Activated CD4-positive, alpha-beta T cell treated with anti-CD3 and anti-CD28 coated beads, Interleukin-2, amount 10 ng/mL, durations not matched to agents 7 days and 5 days (primary cell): Measurements from ENCODE around the gene CFLAR. TPM values are rescaled to one million over a fixed set of nuclear protein-coding genes. Genes with fewer than 3 reads are reported as not detected.

Experiments used
- CTCF ChIA-PET: fragments of 350-600 bp; sonication (Branson Sonifier 250); formaldehyde crosslinking; loops from one replicate; lab custom pipeline; 2021; ENCODE audit warnings: antibody characterized with exemption; lab: Charles Lee
- POLR2A ChIA-PET: fragments of 350-600 bp; sonication (Branson Sonifier 250); formaldehyde crosslinking; loops from one replicate; lab custom pipeline; 2021; ENCODE audit warnings: antibody characterized with exemption; lab: Charles Lee
- DNase-seq: peaks from one replicate; pipeline ENCODE4 v3.0.0-alpha.2; 2020
- H3K27ac Mint-ChIP-seq: one replicate; pipeline ENCODE4 v1.8.0; 2021; ENCODE audit warnings: mild to moderate bottlenecking, moderate library complexity, mixed read lengths
- H3K27me3 Mint-ChIP-seq: one replicate; pipeline ENCODE4 v1.8.0; 2021; ENCODE audit warnings: mixed read lengths
- H3K36me3 Mint-ChIP-seq: one replicate; pipeline ENCODE4 v1.8.0; 2021; ENCODE audit warnings: low read depth, mixed read lengths
- H3K4me1 Mint-ChIP-seq: one replicate; pipeline ENCODE4 v1.8.0; 2021; ENCODE audit warnings: mixed read lengths
- H3K4me3 Mint-ChIP-seq: one replicate; pipeline ENCODE4 v1.8.0; 2021; ENCODE audit warnings: mild to moderate bottlenecking, moderate library complexity, mixed read lengths
- H3K9me3 Mint-ChIP-seq: one replicate; pipeline ENCODE4 v1.8.0; 2021; ENCODE audit warnings: mixed read lengths
- total RNA-seq, 2 experiments: library from RNA; stranded (reverse); gene quantifications; one replicate each; pipeline ENCODE4 v1.2.3, GENCODE V29; 2021

CFLAR gene
- total RNA-seq, 2 experiments from 2014 or later = 98.4 to 106 TPM

DNA sequence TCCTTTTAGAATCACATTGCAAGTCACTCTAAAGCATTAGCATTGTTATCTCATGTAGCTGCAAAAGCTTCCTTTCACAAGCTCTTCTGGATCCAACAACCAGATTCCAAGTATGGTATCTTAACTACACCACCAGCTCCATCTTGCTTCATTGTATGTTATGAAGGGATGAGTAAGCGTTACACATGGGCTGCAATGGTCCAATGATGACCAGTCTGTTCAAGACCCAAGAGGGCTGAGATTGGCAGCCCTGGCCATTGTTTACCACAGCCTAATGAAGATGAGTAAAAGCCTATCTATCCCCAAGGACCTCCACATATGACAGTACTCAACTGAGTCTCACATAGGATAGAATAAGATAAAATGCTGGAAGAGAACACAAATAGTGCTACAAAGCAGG, 6.3 kb downstream of the CFLAR start:
- no peaks in the 10 kb centered on the region for H3K9me3 Mint-ChIP-seq
- ChIA-PET POLR2A (interaction anchor here (0.5 kb wide), 1 partner anchor 73 kb away, joined by 5 read pairs; no protein-coding TSS in a partner anchor), CTCF (interaction anchor here (0.7 to 3.1 kb wide), 6 partner anchors 11 to 221 kb away, joined by 3 to 17 read pairs (median 4); partner anchors contain the start of gene ORC2)
- no peak for DNase-seq
- H3K27me3 Mint-ChIP-seq = no peaks in the 10 kb centered on the region
- H3K4me3 Mint-ChIP-seq = peak overlapping the region; percentile 91
- H3K27ac Mint-ChIP-seq = peak overlapping the region; percentile 83
- peaks cover 75% of the 10 kb centered on the region for H3K4me1 Mint-ChIP-seq
- peaks cover 63% of the 10 kb centered on the region for H3K36me3 Mint-ChIP-seq

DNA sequence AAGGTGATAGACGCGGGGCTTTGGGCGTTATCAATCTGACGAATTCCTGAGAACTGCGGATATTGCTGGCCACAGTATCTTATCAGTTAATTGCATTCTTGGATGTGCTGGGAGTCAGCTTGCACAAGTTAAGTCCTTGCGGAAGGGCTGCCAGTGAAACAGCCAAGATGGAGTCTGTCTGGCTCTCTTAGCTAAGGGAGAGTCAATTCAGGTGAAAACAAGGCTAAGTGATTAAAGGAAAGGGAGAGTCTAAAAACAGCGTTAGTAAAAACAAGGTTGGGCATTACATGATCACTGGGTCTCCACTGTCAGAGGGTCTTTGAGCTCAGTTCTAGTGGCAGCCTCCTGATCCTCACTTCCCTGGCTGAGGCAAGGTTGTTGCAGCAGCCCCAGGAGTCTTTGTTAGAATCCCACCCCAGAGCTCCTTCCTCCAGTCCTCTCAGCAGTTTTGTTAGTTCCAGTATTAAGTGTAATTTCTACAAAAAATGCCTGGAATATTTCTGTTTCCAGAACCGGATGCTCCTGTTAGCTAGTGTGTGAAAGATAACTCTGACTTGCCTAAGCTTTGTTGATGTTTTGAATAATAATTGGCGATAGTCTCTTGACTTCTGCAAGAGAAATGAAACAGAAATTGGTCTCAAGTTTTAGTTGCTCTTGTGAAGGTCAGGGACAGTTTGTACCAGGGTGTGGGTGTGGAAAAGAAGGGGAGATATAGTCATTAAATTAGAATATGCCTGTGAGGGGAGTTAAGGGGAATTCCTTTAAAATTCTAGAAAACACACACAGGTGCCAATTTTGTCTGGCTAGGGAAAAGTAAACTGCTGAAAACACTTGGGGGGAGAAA, 10.6 kb downstream of the CFLAR start:
- ChIA-PET POLR2A (interaction anchor here (0.6 to 0.9 kb wide), 4 partner anchors 107 to 279 kb away, joined by 3 to 6 read pairs (median 3); no protein-coding TSS in a partner anchor), CTCF (interaction anchor here (0.5 to 1.7 kb wide), 8 partner anchors 9 to 223 kb away, joined by 3 to 16 read pairs (median 4); partner anchors contain the start of gene ORC2)
- DNase-seq = no peak
- Mint-ChIP-seq H3K4me1 (peaks cover 91% of the 10 kb centered on the region), H3K27me3 (no peaks in the 10 kb centered on the region), H3K27ac (peak overlapping the region; percentile 96), H3K4me3 (peak overlapping the region; percentile 91), H3K36me3 (peaks cover 60% of the 10 kb centered on the region), H3K9me3 (no peaks in the 10 kb centered on the region)

DNA sequence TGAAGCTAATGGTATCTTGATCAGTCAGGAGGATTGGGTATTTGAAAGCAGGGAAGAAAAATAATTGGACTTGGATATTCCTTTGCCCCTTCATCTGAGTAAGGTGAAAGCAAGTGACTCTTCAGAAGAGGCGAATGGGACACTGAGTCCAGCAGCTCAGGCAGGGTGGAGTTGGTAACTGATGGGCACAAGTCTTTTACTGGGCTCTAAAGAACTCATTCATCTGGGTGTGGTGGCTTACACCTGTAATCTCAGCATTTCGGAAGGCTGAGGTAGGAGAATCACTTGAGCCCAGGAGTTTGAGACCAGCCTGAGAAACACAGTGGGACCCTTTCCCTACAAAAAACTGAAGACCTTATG, 11.2 kb downstream of the CFLAR start:
- no peaks in the 10 kb centered on the region for H3K27me3 Mint-ChIP-seq

DNA sequence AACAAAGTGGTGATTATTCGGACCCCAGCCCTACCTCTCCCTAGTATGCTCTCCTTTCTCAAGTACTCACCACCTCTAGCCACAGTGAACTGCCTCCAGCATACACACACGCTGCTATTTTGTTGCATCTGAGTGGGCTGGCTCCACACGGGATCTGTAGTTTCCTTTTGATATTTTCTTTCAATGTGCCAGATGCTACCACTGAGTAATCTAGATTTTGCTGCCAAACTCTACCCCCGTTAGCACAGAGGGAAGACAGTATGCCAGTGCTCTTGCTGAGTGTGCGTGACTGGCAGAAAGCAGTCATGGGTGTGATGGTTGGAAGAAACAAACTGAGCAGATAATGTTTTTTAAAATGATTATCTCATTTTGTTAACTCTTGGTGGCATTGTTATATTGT, 11.6 kb downstream of the CFLAR start:
- Mint-ChIP-seq H3K36me3 (peaks cover 57% of the 10 kb centered on the region), H3K27me3 (no peaks in the 10 kb centered on the region), H3K9me3 (no peaks in the 10 kb centered on the region), H3K4me3 (peak overlapping the region; percentile 91), H3K27ac (peak overlapping the region; percentile 96), H3K4me1 (peaks cover 90% of the 10 kb centered on the region)
- POLR2A ChIA-PET = no interaction called here
- peak; percentile 45 for DNase-seq
- CTCF ChIA-PET = interaction anchor here (1.4 to 1.6 kb wide), 4 partner anchors 10 to 224 kb away, joined by 3 to 16 read pairs (median 5); no protein-coding TSS in a partner anchor

More for the DNA sequence above, 11.2 kb downstream of the CFLAR start:
- ChIA-PET CTCF (interaction anchor here (0.5 to 1.7 kb wide), 7 partner anchors 8 to 223 kb away, joined by 3 to 16 read pairs (median 4); partner anchors contain the start of gene ORC2), POLR2A (interaction anchor here (0.6 kb wide), 1 partner anchor 242 kb away, joined by 3 read pairs; no protein-coding TSS in a partner anchor)
- Mint-ChIP-seq H3K36me3 (peaks cover 58% of the 10 kb centered on the region), H3K27ac (peak overlapping the region; percentile 96), H3K9me3 (no peaks in the 10 kb centered on the region), H3K4me1 (peaks cover 91% of the 10 kb centered on the region), H3K4me3 (peak overlapping the region; percentile 91)
- no peak for DNase-seq

DNA sequence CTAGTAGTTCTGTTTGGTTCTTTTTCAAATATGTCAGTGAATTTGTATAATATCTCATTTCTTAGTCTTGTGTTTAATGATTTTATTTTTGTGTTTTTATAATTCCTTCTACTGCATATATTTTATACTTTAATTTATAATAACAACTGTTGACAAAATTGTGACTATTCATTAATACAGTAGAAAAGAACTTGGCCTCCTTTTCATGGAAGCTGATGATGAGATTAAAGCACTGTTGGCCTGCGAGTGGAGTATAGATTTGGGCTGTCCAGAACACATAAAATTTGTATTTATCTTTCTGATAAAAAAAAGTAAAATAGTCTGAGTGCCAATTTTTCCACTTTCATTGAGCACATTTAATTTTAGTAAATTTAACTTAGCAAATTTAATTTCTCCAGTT, 12.1 kb downstream of the CFLAR start:
- H3K9me3 Mint-ChIP-seq = no peaks in the 10 kb centered on the region
- peak overlapping the region; percentile 91 for H3K4me3 Mint-ChIP-seq
- peaks cover 57% of the 10 kb centered on the region for H3K36me3 Mint-ChIP-seq
- ChIA-PET CTCF (interaction anchor here (0.9 to 1.6 kb wide), 2 partner anchors 11 to 17 kb away, joined by 3 to 7 read pairs; no protein-coding TSS in a partner anchor), POLR2A (interaction anchor here (0.6 kb wide), 1 partner anchor 18 kb away, joined by 3 read pairs; no protein-coding TSS in a partner anchor)
- H3K4me1 Mint-ChIP-seq = peaks cover 90% of the 10 kb centered on the region
- no peaks in the 10 kb centered on the region for H3K27me3 Mint-ChIP-seq
- no peak for DNase-seq
- peak overlapping the region; percentile 96 for H3K27ac Mint-ChIP-seq

DNA sequence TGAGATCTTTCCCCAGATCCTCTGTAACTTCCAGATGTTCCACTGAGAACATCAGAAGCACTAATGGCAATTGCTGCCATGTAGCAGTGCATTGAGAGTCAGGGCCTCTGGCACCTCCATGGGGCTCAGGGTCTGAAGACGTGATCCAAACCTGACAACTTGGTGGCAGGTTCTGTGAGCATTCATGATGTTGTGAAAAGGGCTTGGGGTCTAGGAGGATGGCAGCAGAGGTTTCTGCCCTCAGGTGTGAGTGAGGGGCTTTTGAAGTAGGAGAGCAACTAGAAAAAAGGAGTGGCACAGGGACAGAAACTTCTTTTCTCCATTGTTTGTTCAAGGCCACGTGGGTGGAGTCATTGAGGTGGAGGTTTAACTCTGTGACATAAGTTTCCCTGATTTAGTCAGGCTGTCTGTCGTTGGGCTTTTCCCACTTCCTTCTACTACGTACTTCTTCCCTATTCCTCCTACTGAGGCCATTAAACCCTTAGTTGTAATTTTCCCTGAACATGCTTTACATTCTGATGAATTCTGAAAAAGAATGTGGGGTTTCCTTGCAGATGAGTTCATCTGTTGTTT, 13.1 kb downstream of the CFLAR start:
- CTCF ChIA-PET = interaction anchor here (0.8 to 1.6 kb wide), 6 partner anchors 11 to 240 kb away, joined by 3 to 7 read pairs (median 4); partner anchors contain the start of genes CFLAR, NIF3L1 and PPIL3
- POLR2A ChIA-PET = interaction anchor here (0.5 to 2.0 kb wide), 3 partner anchors 9 to 223 kb away, joined by 3 to 7 read pairs (median 4); no protein-coding TSS in a partner anchor
- H3K36me3 Mint-ChIP-seq = peaks cover 56% of the 10 kb centered on the region
- H3K4me1 Mint-ChIP-seq = peaks cover 84% of the 10 kb centered on the region
- DNase-seq = peak; percentile 43
- no peaks in the 10 kb centered on the region for H3K27me3 Mint-ChIP-seq
- H3K27ac Mint-ChIP-seq = peak overlapping the region; percentile 96
- no peaks in the 10 kb centered on the region for H3K9me3 Mint-ChIP-seq
- H3K4me3 Mint-ChIP-seq = peak overlapping the region; percentile 70

DNA sequence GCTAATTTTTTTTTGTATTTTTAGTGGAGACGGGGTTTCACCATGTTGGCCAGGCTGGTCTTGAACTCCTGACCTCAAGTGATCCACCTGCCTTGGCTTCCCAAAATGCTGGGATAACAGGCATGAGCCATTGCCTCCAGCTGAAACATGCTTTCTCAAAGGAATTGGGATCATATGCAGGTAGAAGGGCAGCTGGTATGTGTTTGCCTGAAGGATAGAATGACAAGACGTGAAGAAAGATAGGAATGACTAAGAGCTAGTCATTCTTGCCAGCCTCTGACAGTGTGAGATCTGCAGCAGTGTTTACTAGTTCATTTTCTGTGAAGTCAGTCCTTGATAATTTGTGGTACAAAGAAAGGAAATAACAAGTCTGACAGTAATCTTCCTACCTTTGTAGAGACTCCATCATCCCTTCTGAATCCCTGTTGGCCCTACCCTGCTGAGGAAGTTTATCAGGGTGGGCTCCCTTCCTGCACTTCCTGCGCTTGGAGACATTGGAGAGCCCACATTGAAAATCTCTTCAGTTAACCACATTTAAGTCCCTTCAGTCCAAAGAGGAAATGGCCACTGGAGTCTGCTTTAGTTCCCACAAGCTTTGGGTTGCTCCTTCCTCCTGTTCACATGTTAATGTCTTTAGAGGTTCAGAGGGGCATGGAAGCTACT, 14.7 kb downstream of the CFLAR start:
- peak overlapping the region; percentile 70 for H3K4me3 Mint-ChIP-seq
- H3K9me3 Mint-ChIP-seq = no peaks in the 10 kb centered on the region
- H3K4me1 Mint-ChIP-seq = peaks cover 76% of the 10 kb centered on the region
- POLR2A ChIA-PET = interaction anchor here (0.6 to 2.0 kb wide), 4 partner anchors 10 to 241 kb away, joined by 3 to 7 read pairs (median 6); partner anchors contain the start of gene CFLAR
- CTCF ChIA-PET = interaction anchor here (0.7 to 1.4 kb wide), 7 partner anchors 10 to 40 kb away, joined by 3 to 12 read pairs (median 3); no protein-coding TSS in a partner anchor
- H3K36me3 Mint-ChIP-seq = peaks cover 58% of the 10 kb centered on the region
- peak; percentile 50 for DNase-seq
- no peaks in the 10 kb centered on the region for H3K27me3 Mint-ChIP-seq
- H3K27ac Mint-ChIP-seq = peak overlapping the region; percentile 96

DNA sequence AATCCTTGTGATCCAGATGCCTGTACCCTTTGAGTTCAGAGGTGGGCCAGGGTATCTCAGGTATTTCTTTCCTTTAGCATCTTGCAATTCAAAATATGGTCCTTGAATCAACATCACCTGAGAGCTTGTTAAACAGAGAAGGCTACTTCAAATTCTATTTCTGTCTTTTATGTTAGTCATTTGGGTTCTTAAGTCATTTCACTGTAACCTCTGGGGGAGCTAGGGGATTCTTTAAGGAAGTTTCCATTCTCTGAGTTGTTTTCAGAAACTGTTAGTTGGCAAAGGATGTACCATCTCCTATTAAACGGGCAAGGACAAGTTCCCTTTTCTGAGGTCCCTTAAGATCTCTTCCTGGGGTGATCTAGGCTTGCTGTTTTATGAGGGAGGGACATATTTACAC, 16.6 kb downstream of the CFLAR start:
- Mint-ChIP-seq H3K27me3 (no peaks in the 10 kb centered on the region), H3K36me3 (peaks cover 67% of the 10 kb centered on the region), H3K27ac (peak overlapping the region; percentile 96), H3K9me3 (no peaks in the 10 kb centered on the region), H3K4me3 (peak overlapping the region; percentile 1), H3K4me1 (peaks cover 66% of the 10 kb centered on the region)
- no peak for DNase-seq
- POLR2A ChIA-PET = interaction anchor here (1.2 kb wide), 1 partner anchor 12 kb away, joined by 4 read pairs; no protein-coding TSS in a partner anchor
- CTCF ChIA-PET = interaction anchor here (0.7 to 1.9 kb wide), 9 partner anchors 10 to 232 kb away, joined by 3 to 6 read pairs (median 3); partner anchors contain the start of gene CFLAR

DNA sequence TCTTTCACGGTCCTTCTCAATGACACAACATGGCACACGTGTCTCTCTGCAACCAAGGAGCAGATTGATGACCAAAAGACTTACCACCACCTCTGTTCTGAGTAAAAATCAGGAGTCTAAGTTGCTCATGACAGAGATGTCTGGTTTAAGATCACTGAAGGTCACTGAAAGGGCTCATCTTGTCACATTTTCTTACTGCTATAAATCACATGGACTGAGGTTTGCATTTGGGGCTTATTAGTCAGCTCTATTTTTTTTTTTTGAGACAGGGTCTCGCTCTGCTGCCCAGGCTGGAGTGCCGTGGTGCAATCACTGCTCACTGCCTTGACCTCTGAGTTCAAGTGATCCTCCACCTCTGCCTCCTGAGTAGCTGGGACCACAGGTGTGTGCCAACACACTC, 19.4 kb downstream of the CFLAR start:
- no peak for DNase-seq
- no peaks in the 10 kb centered on the region for H3K9me3 Mint-ChIP-seq
- peaks cover 49% of the 10 kb centered on the region for H3K4me1 Mint-ChIP-seq
- peak overlapping the region; percentile 37 for H3K27ac Mint-ChIP-seq
- POLR2A ChIA-PET = no interaction called here
- no peak overlapping the region for H3K4me3 Mint-ChIP-seq
- H3K36me3 Mint-ChIP-seq = peaks cover 77% of the 10 kb centered on the region
- CTCF ChIA-PET = interaction anchor here (0.6 to 3.3 kb wide), 5 partner anchors 9 to 216 kb away, joined by 3 to 15 read pairs (median 3); no protein-coding TSS in a partner anchor
- no peaks in the 10 kb centered on the region for H3K27me3 Mint-ChIP-seq

DNA sequence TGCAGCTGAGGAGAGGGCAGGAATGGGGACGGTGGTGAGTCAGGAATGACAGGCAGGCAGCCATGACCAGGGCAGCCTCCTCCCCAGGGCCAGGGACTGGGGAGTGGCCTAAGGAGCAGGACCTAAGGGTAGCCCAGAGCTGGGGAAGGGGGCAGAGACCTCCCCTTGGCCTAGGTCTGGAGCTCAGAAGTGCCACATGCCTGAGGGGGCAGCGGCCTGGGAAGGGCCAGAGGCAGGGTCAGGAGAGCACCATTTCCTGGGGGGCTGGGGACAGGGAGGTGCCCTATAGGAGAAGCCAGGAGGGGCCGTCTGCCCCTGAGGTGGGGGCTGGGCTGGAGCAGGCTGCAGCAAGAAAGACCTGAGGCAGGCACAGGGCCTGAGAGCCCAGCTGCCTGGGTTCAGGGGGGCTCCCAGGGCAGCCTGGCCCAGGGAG, 20.9 kb downstream of the CFLAR start:
- DNase-seq = no peak
- peaks cover 34% of the 10 kb centered on the region for H3K4me1 Mint-ChIP-seq
- H3K27me3 Mint-ChIP-seq = no peaks in the 10 kb centered on the region
- H3K9me3 Mint-ChIP-seq = no peaks in the 10 kb centered on the region
- H3K4me3 Mint-ChIP-seq = no peak overlapping the region
- H3K27ac Mint-ChIP-seq = no peak overlapping the region
- CTCF ChIA-PET = interaction anchor here (1.1 to 3.3 kb wide), 3 partner anchors 9 to 15 kb away, joined by 4 to 15 read pairs (median 7); no protein-coding TSS in a partner anchor
- POLR2A ChIA-PET = no interaction called here
- peaks cover 73% of the 10 kb centered on the region for H3K36me3 Mint-ChIP-seq

DNA sequence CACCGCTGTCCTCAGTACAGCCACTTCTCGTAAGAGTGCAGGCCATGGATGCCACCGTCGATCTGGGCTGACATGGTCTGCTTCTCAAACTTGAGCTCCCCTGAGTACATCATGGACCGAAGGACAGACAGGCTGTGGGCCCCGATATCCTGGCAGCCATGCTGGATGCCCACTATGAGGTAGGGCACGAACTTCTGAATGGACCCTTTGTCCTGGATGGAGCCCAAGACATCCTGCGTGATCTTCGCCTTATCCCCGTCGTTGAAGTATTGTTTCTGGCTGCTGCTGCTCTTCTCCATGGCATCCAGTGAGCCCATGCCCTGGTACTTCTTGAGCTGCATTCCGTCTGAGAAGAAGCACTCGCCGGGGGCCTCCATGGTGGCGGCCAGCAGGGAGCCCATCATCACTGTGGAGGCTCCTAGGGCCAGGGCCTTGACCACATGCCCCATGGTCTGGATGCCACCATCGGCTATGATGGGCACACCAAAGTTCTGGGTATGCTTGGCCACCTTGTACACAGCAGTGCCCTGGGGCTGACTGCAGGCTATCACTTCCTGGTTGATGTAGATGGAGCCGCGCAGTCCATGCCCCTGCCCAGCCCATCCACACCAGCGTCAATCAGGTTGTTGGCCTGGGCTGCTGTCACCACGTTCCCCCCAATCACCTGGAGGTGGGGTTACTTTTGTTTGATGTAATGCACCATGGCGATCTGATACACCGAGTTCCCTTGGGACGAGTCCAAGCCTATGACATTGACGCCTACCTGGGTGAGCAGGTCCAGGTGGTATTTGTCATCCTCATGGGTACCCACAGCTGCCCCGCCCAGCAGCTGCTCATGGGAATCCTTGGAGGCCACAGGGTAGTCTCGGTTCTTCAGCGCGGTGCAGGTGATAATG, 21.8 kb downstream of the CFLAR start:
- H3K4me1 Mint-ChIP-seq = peaks cover 26% of the 10 kb centered on the region
- H3K27ac Mint-ChIP-seq = peak overlapping the region; percentile 52
- CTCF ChIA-PET = interaction anchor here (1.1 to 3.3 kb wide), 4 partner anchors 8 to 16 kb away, joined by 4 to 15 read pairs (median 6); no protein-coding TSS in a partner anchor
- peaks cover 66% of the 10 kb centered on the region for H3K36me3 Mint-ChIP-seq
- POLR2A ChIA-PET = no interaction called here
- H3K27me3 Mint-ChIP-seq = no peaks in the 10 kb centered on the region
- no peaks in the 10 kb centered on the region for H3K9me3 Mint-ChIP-seq
- DNase-seq = no peak
- no peak overlapping the region for H3K4me3 Mint-ChIP-seq
